NCI-H1417 treated with DMSO at 0.1 percent for 48 hours (cell line): ENCODE results near the gene MAP7D2.
A peak's percentile ranks its signal among the peaks of the same experiment; 100 is the strongest.
"Not testable (repeated sequence)": the region's sequence is repeated elsewhere in the genome, so short reads cannot be mapped to it uniquely, and the experiment has no call there.

Source experiments
- DNase-seq: peaks from one replicate; lab custom pipeline; 2025; lab: John Stamatoyannopoulos, UW

MAP7D2 gene

GRCh38 chrX:20116577-20117240 is at the start of gene MAP7D2:
TSS of gene MAP7D2 (minus strand) at chrX:20116907. CDS start at chrX:20116879, 28 bp downstream.
- no peak for DNase-seq

DNA sequence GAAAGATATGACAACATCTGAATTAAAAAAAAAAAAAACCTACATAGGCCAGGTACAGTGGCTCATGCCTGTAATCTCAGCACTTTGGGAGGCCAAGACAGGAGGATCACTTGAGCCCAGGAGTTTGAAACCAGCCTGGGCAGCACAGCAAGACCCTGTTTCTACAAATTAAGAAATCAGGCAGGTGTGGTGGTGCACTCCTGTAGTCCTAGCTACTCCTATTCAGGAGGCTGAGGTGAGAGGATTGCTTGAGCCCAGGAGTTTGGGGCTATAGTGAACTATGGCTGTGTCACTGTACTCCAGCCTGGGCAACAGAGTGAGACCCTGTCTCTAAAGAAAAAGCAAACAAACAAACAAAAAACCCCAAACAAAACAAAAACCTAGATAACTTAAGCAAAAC is 45.8 kb upstream of the MAP7D2 start:
- DNase-seq: not testable (repeated sequence)

DNA sequence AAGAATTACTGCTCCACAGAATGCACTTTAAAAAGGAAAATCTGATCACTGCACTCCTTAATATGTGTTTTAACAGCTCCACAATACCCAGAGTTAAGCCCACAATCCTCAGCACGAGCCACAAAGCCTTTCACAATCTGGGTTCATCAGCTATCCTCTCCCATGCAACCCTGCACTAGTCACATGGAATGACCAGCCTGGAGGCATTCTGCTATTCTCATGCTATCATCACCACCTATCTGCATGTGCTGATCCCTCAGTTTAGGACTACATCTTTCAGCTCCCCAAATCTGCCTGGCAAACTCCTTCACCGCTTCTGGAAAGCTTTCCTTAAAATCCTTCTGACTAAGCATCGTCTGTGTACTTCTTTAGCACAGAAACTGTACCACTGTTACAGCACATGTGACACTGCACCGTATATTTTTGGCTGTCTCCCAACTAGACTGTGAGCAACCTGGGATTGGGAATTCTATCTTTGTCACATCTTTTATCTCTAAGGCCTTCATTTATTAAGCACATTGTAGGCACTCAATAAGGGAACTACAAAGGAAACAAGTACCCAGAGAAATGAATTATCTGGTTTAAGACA is 43.2 kb upstream of the MAP7D2 start:
- no peak for DNase-seq

GRCh38 chrX:20151689-20152088 is 35.0 kb upstream of the MAP7D2 start:
- DNase-seq: no peak

- no peak for DNase-seq
Observed at GRCh38 chrX:20149326-20149725, 32.6 kb upstream of the MAP7D2 start.

DNA sequence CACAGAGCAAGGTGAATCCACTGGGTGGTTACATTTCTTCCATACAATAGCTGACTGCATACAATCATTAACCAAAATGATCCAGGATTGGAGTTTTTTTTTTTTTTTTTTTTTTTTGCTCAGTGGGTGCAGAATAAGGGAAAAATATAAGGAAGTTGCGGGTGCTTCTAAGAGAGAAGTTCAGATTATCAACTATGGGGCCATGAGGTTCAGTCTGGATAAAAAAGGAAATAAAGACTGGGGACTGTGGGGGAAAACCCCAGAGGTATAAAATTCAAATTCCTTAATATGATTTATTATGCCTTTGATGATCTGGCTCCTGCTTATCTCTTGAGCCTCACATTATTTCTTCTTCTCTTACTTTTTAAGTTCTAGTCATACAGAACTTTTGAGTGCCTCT is 30.9 kb upstream of the MAP7D2 start:
- DNase-seq: no peak

GRCh38 chrX:20144491-20144890 is 27.8 kb upstream of the MAP7D2 start:
- no peak for DNase-seq

DNA sequence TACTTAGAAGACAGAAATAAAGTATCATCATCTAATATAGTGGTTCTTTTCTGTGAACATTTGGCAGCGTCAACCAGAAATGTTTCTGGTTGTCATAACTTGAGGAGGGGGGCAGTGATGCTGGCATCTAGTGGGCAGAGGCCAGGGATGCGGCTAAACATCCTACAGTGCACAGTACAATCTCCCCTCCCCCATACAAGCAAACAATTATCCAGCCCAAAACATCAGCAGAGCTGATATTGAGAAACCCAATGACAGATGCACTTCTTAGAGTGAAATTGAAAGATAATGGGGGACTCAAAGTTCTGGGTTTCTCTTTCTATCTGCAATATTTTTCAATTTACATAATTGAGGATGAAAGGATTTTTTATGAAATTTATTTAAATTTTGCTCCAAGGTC is 26.9 kb upstream of the MAP7D2 start:
- no peak for DNase-seq

GRCh38 chrX:20143111-20143510 is 26.4 kb upstream of the MAP7D2 start:
- DNase-seq: no peak

DNA sequence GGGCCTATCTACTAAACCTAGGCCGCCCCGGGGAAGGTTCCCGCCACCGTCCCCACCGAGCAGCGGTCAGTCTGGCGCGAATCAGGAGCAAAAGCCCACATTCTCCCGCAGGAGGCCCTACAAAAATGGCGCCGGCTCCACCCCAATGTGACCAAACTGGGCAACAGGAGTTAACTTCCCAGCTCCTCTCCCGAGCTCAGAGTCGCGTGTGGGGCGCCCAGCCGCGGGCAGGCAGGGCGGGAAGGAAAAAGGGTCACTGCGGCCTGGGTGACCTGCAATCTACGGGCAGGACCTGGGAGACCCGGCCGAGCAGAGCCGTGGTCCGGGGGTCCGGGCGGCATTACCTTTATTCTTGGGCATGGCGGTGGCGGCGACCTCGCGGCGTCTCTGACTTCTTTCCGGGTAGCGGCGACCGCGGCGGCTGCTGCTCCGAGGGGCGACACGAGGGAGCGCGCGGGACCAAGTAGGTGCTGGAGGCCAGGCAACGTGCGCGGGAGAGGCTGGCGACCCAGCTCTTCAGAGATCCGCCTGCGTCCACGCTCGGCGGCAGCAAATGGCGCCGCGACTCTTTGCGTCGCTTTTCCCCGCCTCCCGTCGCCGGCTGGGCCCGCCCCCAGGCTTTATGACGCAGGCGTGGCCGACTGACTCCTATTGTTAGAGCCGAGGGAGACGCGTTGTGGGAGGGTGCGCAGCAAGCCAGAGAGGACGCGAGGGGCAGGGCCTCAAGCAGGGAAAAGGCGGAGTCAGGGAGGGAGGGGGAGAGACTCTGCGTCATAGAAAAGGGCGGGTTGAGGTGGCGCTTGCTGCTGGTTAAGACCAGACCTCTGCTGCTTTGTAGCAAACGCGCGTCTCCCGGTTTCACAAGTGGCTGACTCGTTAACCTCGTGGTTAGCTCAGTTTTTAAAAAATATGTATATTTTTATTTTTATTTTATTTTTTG is 24.8 kb upstream of the MAP7D2 start, which contains the start of gene EIF1AX:
Gene EIF1AX, minus strand, starts transcription at position 558 of the 940 bp plus-strand sequence. Its CDS starts 198 bp downstream, at position 360.
- peak; percentile 99 for DNase-seq

- DNase-seq: no peak
Observed at GRCh38 chrX:20140420-20140819, 23.7 kb upstream of the MAP7D2 start.

- DNase-seq: no peak
Observed at GRCh38 chrX:20139966-20140365, 23.3 kb upstream of the MAP7D2 start.

DNA sequence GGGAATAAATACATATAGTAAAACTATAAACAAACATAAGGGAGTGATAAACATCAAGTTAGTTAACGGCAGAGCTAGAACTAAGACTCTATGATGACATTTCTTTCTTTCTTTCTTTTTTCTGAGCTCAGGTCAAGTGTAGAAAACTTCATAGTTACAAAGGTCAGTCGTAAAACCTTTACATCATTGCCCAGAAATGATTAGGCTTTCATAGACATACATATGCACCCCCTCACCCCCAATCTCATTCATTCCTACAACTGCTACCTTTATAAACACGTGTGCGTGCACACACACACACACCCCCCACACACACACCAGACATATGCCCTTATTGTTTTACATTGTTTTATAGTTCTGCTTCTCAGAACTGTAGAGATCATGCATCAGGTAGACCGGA is 19.2 kb upstream of the MAP7D2 start:
- DNase-seq: no peak

DNA sequence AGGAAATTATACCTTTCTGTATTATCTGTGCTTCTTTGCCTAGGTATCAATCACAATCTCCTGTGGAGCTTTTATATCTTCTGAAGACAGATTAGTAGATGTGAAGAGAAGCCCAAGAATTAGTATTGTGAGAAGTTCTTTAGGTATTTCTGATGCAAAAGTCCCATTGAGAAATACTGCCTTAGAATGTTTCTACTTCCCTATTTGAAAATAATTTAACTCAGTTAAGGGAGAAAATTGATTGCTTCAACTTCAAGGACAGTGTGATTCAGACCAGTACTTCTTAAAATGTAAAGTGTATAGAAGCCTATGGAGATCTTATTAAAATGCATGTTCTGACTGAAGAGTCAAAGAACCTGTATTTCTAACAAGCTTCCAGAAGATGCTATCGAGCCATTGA is 16.0 kb upstream of the MAP7D2 start:
- no peak for DNase-seq

DNA sequence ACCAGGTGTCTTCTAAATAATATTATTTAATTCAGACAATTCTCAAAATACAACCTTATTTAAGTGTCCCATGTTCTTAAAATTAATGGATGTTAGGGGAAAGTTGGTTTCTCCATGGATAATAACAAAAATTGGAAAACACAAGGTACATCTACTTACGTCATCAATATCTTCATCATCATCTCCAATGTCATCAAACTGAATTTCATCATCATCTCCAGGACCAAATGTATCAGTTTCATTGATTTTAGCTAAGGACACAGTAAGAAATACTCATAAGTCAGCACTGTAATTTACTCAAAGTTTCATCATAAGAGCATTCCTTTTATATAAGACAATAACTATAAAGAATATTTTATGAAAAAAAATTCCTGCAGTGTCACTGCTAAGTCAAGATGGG is 13.7 kb upstream of the MAP7D2 start:
- no peak for DNase-seq

GRCh38 chrX:20129547-20129946 is 12.8 kb upstream of the MAP7D2 start:
- DNase-seq: no peak

GRCh38 chrX:20128670-20129069 is 12.0 kb upstream of the MAP7D2 start:
- no peak for DNase-seq

DNA sequence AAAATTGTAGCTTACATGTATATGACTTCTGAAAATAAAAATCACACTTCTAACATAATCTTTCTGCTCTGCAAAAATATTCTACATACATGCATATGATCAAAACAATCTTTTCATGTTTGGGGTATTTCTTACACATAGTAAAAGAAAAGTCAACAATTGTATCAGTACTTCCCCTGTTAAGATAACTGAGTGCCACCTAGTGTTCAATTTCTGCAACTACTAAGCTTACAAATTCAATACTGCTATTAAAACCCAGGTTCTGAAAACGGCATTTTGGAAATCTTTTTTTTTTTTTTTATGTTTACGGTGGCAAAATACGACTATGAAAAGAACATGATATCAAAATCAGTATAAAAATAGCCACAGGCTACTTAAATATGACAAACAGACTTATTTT is 10.7 kb upstream of the MAP7D2 start:
- DNase-seq: not testable (repeated sequence)

- DNase-seq: not testable (repeated sequence)
Observed at GRCh38 chrX:20126833-20127232, 10.1 kb upstream of the MAP7D2 start.

GRCh38 chrX:20124964-20125363 is 8.3 kb upstream of the MAP7D2 start:
- DNase-seq: no peak

GRCh38 chrX:20118065-20118824 is 1.5 kb upstream of the MAP7D2 start:
- no peak for DNase-seq

GRCh38 chrX:20116087-20116576 is 575 bp downstream of the MAP7D2 start:
- no peak for DNase-seq
